GM21825 (cell line): Measurements from ENCODE around the gene GDE1.
"Not testable (repeated sequence)": the region's sequence is repeated elsewhere in the genome, so short reads cannot be mapped to it uniquely, and the experiment has no call there.

Source experiments
- ATAC-seq: cut with Tn5 transposase; IDR thresholded peaks from one replicate; pipeline ENCODE4 v1.9.1; 2021; ENCODE audit warnings: mild to moderate bottlenecking, moderate library complexity; ENCODE audit not compliant: unreplicated experiment

GDE1 gene

DNA sequence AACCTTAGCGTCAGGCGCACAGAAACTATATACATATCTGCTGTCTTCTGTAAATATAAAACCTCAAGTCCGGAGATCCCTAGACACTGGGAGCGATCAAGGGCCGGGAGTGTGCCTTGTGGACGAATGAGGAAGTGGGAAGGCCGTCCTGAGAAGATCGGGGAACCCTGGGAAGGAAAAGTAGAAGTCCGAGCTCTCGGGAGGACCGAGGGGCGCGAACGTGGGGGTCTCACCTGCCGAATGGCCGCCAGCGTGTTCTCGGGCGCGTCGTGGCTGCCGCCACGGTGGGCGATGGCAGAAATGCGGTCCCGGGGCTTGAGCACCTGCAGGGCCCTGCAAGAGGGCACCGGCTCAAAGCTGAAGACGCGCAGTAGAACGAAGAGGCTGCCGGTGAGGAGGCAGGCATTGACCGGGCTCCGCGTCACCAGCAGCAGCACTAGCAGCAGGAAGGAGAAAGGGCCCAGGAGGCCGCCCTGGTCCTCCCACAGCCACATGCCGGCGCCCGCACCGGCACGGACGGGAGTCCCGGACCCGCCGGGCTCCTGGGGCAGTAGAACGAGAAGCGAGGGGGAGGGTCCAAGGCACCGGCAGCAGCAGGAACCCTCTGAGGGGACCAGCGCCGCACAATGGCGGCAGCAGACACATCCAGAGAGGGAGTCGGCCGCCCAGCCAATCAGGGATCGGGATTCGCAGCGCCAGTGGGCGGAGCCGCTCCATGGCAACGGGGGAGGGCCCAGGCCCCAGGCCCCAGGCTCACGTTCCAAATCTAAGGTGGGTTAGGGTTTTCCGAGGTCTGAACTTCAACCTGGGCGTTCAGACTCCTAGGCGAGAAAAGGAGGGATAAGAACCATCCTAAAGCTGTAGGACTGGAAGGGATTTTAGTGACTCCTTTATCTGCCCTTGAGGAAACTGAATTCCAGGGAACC, at the start of gene GDE1:
GDE1 (minus strand) TSS at position 628 of the 926 bp plus-strand sequence; CDS start at position 494, 134 bp downstream.
- peak; percentile 73 for ATAC-seq

- ATAC-seq, result no peak
These were observed 45.7 kb upstream of the GDE1 start for GRCh38 chr16:19567560-19567959.

DNA sequence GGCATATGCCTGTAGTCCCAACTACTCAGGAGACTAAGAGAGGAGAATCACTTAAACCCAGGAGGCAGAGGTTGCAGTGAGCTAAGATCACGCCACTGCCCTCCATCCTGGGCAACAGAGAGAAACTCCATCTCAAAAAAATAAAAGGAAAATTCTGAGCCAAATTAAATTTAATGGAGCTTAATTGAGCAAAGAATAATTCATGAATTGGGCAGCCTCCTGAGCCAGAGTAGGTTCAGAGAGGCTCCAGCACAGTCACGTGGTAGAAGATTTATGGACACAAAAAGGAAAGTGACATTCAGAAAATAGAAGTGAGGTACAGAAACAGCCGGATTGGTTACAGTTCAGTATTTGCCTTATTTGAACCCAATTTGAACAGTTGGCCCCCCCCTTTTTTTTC, 44.5 kb upstream of the GDE1 start:
- no peak for ATAC-seq

DNA sequence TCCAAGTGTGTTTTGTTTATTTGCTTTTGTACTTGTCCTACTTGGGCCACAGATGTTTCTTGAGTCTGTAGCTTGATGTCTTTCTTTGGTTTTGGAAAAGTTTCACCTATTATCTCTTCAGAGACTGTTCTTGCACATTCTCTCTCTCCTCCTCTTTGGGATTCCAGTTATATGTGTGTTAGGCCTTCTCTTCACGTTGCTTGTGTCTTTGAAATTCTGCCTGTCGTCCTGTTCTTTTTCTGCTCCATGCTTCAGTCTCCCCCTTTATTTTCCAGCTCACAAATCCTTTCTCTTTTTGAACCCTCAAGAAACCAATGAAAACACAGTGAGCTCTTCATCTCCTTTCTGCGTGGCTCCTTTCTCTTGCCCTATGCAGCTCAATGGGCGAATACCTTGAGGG, 41.5 kb upstream of the GDE1 start:
- ATAC-seq, result no peak

GRCh38 chr16:19560078-19560477, 38.2 kb upstream of the GDE1 start:
- no peak for ATAC-seq

DNA sequence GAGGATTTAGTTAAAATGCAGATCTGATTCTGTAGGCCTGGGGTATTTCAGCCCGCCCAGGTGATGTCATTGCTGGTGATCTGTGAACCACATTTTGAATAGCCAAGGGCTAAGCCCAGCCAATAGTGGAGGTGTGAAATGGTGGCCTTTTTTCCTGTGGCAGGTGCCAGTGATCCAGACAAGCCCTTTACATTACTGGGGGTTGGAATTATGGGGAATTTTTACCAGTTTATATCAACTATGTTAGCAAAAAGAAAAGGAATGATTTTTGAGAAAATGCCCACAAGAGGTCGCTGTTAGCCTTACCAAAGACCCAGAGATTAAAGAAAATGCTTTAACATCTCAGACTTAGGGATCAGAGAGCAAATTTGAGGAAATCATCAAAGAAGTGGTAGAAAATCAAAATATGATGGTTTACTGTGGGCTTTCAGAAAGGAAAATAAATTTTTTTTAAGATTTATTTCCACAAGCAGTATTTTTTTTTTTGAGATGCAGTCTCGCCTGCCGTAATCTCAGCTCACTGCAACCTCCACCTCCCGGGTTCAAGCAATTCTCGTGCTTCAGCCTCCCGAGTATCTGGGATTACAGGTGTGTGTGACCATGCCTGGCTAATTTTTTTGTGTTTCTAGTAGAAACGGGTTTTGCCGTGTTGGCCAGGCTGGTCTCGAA, 37.5 kb upstream of the GDE1 start:
- no peak for ATAC-seq

- ATAC-seq, result no peak
These were observed 34.3 kb upstream of the GDE1 start for GRCh38 chr16:19555938-19556771.

GRCh38 chr16:19555186-19555937, 33.5 kb upstream of the GDE1 start, which contains the start of gene VPS35L:
Gene VPS35L, plus strand, starts transcription at chr16:19555703. Its CDS starts 27 bp downstream, at chr16:19555730.
- ATAC-seq, result peak; percentile 93

- no peak for ATAC-seq
These were observed 27.8 kb upstream of the GDE1 start for GRCh38 chr16:19549673-19550072.

DNA sequence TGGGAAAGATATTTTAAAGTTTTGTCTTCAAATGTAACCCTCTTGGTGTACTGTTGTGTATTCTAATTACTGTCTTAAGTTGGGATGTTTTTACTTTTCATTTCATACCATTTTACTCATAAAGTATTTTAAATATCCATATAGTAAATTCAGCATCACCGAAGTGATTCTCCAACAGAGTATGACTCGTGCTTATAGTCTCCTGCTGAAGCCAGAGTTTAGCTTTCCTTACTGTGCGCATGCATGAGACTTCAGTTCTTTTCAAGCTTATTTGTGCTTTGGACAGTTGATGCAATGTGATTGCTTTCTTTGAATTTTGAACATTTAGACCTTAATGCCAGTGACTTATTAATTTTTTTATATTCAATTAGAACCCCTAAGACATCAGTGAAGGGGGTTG, 26.2 kb upstream of the GDE1 start:
- no peak for ATAC-seq

GRCh38 chr16:19543278-19543996, 21.5 kb upstream of the GDE1 start:
- ATAC-seq, result not testable (repeated sequence)

GRCh38 chr16:19542138-19542821, 20.4 kb upstream of the GDE1 start:
- no peak for ATAC-seq

GRCh38 chr16:19540241-19540970, 18.5 kb upstream of the GDE1 start:
- ATAC-seq, result no peak

- no peak for ATAC-seq
These were observed 10.7 kb upstream of the GDE1 start for GRCh38 chr16:19532601-19533000.

DNA sequence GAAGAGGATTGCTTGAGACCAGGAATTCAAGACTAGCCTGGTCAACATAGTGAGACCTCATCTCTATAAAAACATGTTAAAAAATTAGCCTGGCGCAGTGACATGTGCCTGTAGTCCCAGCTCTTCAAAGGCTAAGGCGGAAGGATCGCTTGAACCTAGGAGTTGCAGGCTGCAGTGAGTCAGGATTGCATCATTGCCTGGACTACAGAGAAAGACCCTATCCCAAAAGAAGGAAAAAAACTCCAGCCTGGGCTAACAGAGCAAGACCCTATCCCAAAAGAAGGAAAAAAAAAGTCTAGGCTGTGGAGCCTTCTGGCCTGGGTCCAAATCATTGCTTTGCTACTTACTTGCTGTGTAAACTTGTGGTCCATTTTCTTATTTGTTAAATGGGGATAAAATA, 6.8 kb upstream of the GDE1 start:
- no peak for ATAC-seq

GRCh38 chr16:19527161-19527560, 5.3 kb upstream of the GDE1 start:
- no peak for ATAC-seq

DNA sequence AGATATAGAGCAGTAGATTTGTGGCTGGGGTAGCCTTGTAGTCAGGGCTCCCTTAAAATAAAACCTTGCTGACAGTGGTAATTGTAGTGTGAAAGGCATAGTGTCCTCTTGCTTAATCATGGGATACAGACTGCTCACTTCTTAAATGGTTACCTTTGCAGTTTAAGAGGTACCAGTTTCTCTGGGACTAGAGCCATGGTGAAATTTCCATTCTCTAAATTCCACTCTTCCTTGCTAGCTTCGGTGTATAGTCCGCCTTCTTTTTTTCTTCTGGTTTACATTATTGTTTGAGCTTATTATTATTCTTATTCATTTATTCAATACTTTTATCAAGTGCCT, 3.5 kb upstream of the GDE1 start:
- ATAC-seq, result no peak

GRCh38 chr16:19524616-19525384, 2.9 kb upstream of the GDE1 start:
- no peak for ATAC-seq
